Activated CD4-positive, alpha-beta memory T cell treated with anti-CD3 and anti-CD28 coated beads, Interleukin-2, amount 10 ng/mL, durations not matched to agents 7 days and 5 days (primary cell): ENCODE data around the gene PPFIA1. TPM values are rescaled to one million over a fixed set of nuclear protein-coding genes. Genes with fewer than 3 reads are reported as not detected.
"Not testable (repeated sequence)": the region's sequence is repeated elsewhere in the genome, so short reads cannot be mapped to it uniquely, and the experiment has no call there.

Experiments
- CTCF ChIA-PET: fragments of 350-600 bp; sonication (Branson Sonifier 250); formaldehyde crosslinking; loops from one replicate; lab custom pipeline; 2021; ENCODE audit warnings: antibody characterized with exemption, inconsistent platforms; lab: Charles Lee
- POLR2A ChIA-PET: fragments of 350-600 bp; sonication (Branson Sonifier 250); formaldehyde crosslinking; loops from one replicate; lab custom pipeline; 2021; ENCODE audit warnings: antibody characterized with exemption; lab: Charles Lee
- DNase-seq: peaks from one replicate; pipeline ENCODE4 v3.0.0-alpha.2; 2020
- H3K27ac Mint-ChIP-seq: one replicate; pipeline ENCODE4 v1.8.0; 2021; ENCODE audit warnings: mild to moderate bottlenecking, mixed read lengths
- H3K27me3 Mint-ChIP-seq: one replicate; pipeline ENCODE4 v1.8.0; 2021; ENCODE audit warnings: mixed read lengths
- H3K36me3 Mint-ChIP-seq: one replicate; pipeline ENCODE4 v1.8.0; 2021; ENCODE audit warnings: low read depth, mixed read lengths
- H3K4me1 Mint-ChIP-seq: one replicate; pipeline ENCODE4 v1.8.0; 2021; ENCODE audit warnings: mixed read lengths
- H3K4me3 Mint-ChIP-seq: one replicate; pipeline ENCODE4 v1.8.0; 2021; ENCODE audit warnings: mild to moderate bottlenecking, mixed read lengths
- H3K9me3 Mint-ChIP-seq: one replicate; pipeline ENCODE4 v1.8.0; 2021; ENCODE audit warnings: mixed read lengths
- total RNA-seq, 2 experiments: library from RNA; stranded (reverse); gene quantifications; one replicate each; pipeline ENCODE4 v1.2.3, GENCODE V29; 2021

PPFIA1 gene
- total RNA-seq, 2 experiments from 2014 or later = 22.5 to 23.8 TPM

GRCh38 chr11:70241709-70242108, 28.8 kb upstream of the PPFIA1 start:
- no peak overlapping the region for H3K4me3 Mint-ChIP-seq

GRCh38 chr11:70242885-70243284, 27.6 kb upstream of the PPFIA1 start:
- H3K27ac Mint-ChIP-seq = no peak overlapping the region
- CTCF ChIA-PET = no interaction called here
- H3K4me3 Mint-ChIP-seq = no peak overlapping the region
- peaks cover 3% of the 10 kb centered on the region for H3K27me3 Mint-ChIP-seq
- no peak for DNase-seq
- POLR2A ChIA-PET = no interaction called here
- peaks cover 2% of the 10 kb centered on the region for H3K9me3 Mint-ChIP-seq
- H3K36me3 Mint-ChIP-seq = no peaks in the 10 kb centered on the region
- H3K4me1 Mint-ChIP-seq = no peaks in the 10 kb centered on the region

More at GRCh38 chr11:70241709-70242108, 28.8 kb upstream of the PPFIA1 start:
- Mint-ChIP-seq H3K4me1 (no peaks in the 10 kb centered on the region), H3K9me3 (no peaks in the 10 kb centered on the region), H3K36me3 (no peaks in the 10 kb centered on the region), H3K27me3 (peaks cover 3% of the 10 kb centered on the region), H3K27ac (no peak overlapping the region)
- ChIA-PET CTCF (no interaction called here), POLR2A (no interaction called here)
- DNase-seq = no peak

- H3K27ac Mint-ChIP-seq = no peak overlapping the region
- DNase-seq = no peak
- H3K4me1 Mint-ChIP-seq = no peaks in the 10 kb centered on the region
- H3K27me3 Mint-ChIP-seq = peaks cover 3% of the 10 kb centered on the region
- CTCF ChIA-PET = no interaction called here
- H3K36me3 Mint-ChIP-seq = no peaks in the 10 kb centered on the region
- POLR2A ChIA-PET = no interaction called here
- no peak overlapping the region for H3K4me3 Mint-ChIP-seq
- H3K9me3 Mint-ChIP-seq = peaks cover 2% of the 10 kb centered on the region
Measured at GRCh38 chr11:70243912-70244652, 26.4 kb upstream of the PPFIA1 start.

GRCh38 chr11:70244698-70245097, 25.8 kb upstream of the PPFIA1 start:
- Mint-ChIP-seq H3K27me3 (peaks cover 2% of the 10 kb centered on the region), H3K27ac (no peak overlapping the region)
- POLR2A ChIA-PET = no interaction called here

GRCh38 chr11:70246196-70246595, 24.3 kb upstream of the PPFIA1 start:
- H3K27me3 Mint-ChIP-seq = peaks cover 2% of the 10 kb centered on the region
- POLR2A ChIA-PET = no interaction called here
- H3K27ac Mint-ChIP-seq = no peak overlapping the region
- no peak for DNase-seq
- no peak overlapping the region for H3K4me3 Mint-ChIP-seq
- CTCF ChIA-PET = interaction anchor here (1.2 kb wide), 1 partner anchor 8 kb away, joined by 4 read pairs; no protein-coding TSS in a partner anchor
- H3K9me3 Mint-ChIP-seq = peaks cover 2% of the 10 kb centered on the region
- no peaks in the 10 kb centered on the region for H3K36me3 Mint-ChIP-seq
- H3K4me1 Mint-ChIP-seq = no peaks in the 10 kb centered on the region

More at GRCh38 chr11:70244698-70245097, 25.8 kb upstream of the PPFIA1 start:
- no peak overlapping the region for H3K4me3 Mint-ChIP-seq
- CTCF ChIA-PET = no interaction called here
- no peak for DNase-seq
- no peaks in the 10 kb centered on the region for H3K4me1 Mint-ChIP-seq
- H3K9me3 Mint-ChIP-seq = peaks cover 2% of the 10 kb centered on the region
- H3K36me3 Mint-ChIP-seq = no peaks in the 10 kb centered on the region

GRCh38 chr11:70247042-70247709, 23.3 kb upstream of the PPFIA1 start:
- CTCF ChIA-PET = interaction anchor here (1.2 kb wide), 1 partner anchor 9 kb away, joined by 4 read pairs; no protein-coding TSS in a partner anchor
- POLR2A ChIA-PET = no interaction called here
- H3K9me3 Mint-ChIP-seq = peaks cover 2% of the 10 kb centered on the region
- H3K4me3 Mint-ChIP-seq = no peak overlapping the region
- no peaks in the 10 kb centered on the region for H3K4me1 Mint-ChIP-seq
- no peak overlapping the region for H3K27ac Mint-ChIP-seq
- H3K27me3 Mint-ChIP-seq = peaks cover 2% of the 10 kb centered on the region
- no peaks in the 10 kb centered on the region for H3K36me3 Mint-ChIP-seq
- no peak for DNase-seq

- DNase-seq = no peak
- ChIA-PET CTCF (no interaction called here), POLR2A (no interaction called here)
- Mint-ChIP-seq H3K9me3 (peaks cover 2% of the 10 kb centered on the region), H3K27ac (no peak overlapping the region), H3K36me3 (no peaks in the 10 kb centered on the region), H3K27me3 (peaks cover 2% of the 10 kb centered on the region), H3K4me1 (no peaks in the 10 kb centered on the region), H3K4me3 (no peak overlapping the region)
Measured at GRCh38 chr11:70247710-70248072, 22.8 kb upstream of the PPFIA1 start.

GRCh38 chr11:70250876-70251658, 19.4 kb upstream of the PPFIA1 start:
- ChIA-PET POLR2A (no interaction called here), CTCF (no interaction called here)
- Mint-ChIP-seq H3K27me3 (peaks cover 1% of the 10 kb centered on the region), H3K4me3 (no peak overlapping the region), H3K9me3 (peaks cover 2% of the 10 kb centered on the region), H3K36me3 (no peaks in the 10 kb centered on the region), H3K27ac (no peak overlapping the region), H3K4me1 (no peaks in the 10 kb centered on the region)
- no peak for DNase-seq

GRCh38 chr11:70251659-70252321, 18.7 kb upstream of the PPFIA1 start:
- Mint-ChIP-seq H3K36me3 (no peaks in the 10 kb centered on the region), H3K4me3 (no peak overlapping the region), H3K27me3 (peaks cover 1% of the 10 kb centered on the region), H3K4me1 (no peaks in the 10 kb centered on the region), H3K9me3 (peaks cover 2% of the 10 kb centered on the region), H3K27ac (no peak overlapping the region)
- ChIA-PET CTCF (no interaction called here), POLR2A (no interaction called here)
- DNase-seq = no peak

- no peaks in the 10 kb centered on the region for H3K36me3 Mint-ChIP-seq
- no peaks in the 10 kb centered on the region for H3K9me3 Mint-ChIP-seq
- H3K4me3 Mint-ChIP-seq = no peak overlapping the region
- DNase-seq = no peak
- ChIA-PET CTCF (no interaction called here), POLR2A (no interaction called here)
- no peaks in the 10 kb centered on the region for H3K4me1 Mint-ChIP-seq
- no peak overlapping the region for H3K27ac Mint-ChIP-seq
- H3K27me3 Mint-ChIP-seq = peaks cover 1% of the 10 kb centered on the region
Measured at GRCh38 chr11:70252844-70253243, 17.6 kb upstream of the PPFIA1 start.

GRCh38 chr11:70255477-70256116, 14.9 kb upstream of the PPFIA1 start:
- ChIA-PET POLR2A (no interaction called here), CTCF (no interaction called here)
- no peak for DNase-seq
- H3K36me3 Mint-ChIP-seq = no peaks in the 10 kb centered on the region
- H3K4me1 Mint-ChIP-seq = no peaks in the 10 kb centered on the region
- peaks cover 1% of the 10 kb centered on the region for H3K27me3 Mint-ChIP-seq
- H3K4me3 Mint-ChIP-seq = no peak overlapping the region
- H3K9me3 Mint-ChIP-seq = no peaks in the 10 kb centered on the region
- no peak overlapping the region for H3K27ac Mint-ChIP-seq

- POLR2A ChIA-PET, H3K4me1 Mint-ChIP-seq, H3K36me3 Mint-ChIP-seq, CTCF ChIA-PET, H3K27ac Mint-ChIP-seq, DNase-seq, H3K4me3 Mint-ChIP-seq, H3K9me3 Mint-ChIP-seq, H3K27me3 Mint-ChIP-seq: not testable (repeated sequence)
Measured at GRCh38 chr11:70259077-70259476, 11.4 kb upstream of the PPFIA1 start.
